H1 (cell line): Measurements from ENCODE around the gene NPBWR2. TPM values are rescaled to one million over a fixed set of nuclear protein-coding genes. Genes with fewer than 3 reads are reported as not detected.

Experiments
- CTCF ChIA-PET: fragments of 300-600 bp; sonication (Branson Sonifier 250); formaldehyde crosslinking; loops from one replicate; lab custom pipeline; 2021; ENCODE audit not compliant: partially characterized antibody; lab: Charles Lee
- POLR2A ChIA-PET: fragments of 300-600 bp; sonication (Branson Sonifier 250); formaldehyde crosslinking; loops from one replicate; lab custom pipeline; 2021; ENCODE audit warnings: inconsistent platforms; ENCODE audit not compliant: partially characterized antibody; lab: Charles Lee
- DNase-seq, 2 experiments: peaks; one replicate each; pipeline versions ENCODE4 v3.0.0 to v3.0.0-alpha.2; 2010 to 2022; ENCODE audit warnings: low spot score in 2 of 2, low read depth in 1 of 2, mixed read lengths in 1 of 2
- FAIRE-seq: peaks from 2 replicates; lab custom pipeline; 2011; peaks lifted over from hg19 to GRCh38; lab: Jason Lieb, UNC
- H2AFZ ChIP-seq: 2 replicates; pipeline ENCODE4 v1.8.1; 2012; ENCODE audit warnings: low read length, inconsistent platforms
- H2AK5ac ChIP-seq: 2 replicates; pipeline ENCODE4 v1.6.1; 2013; ENCODE audit warnings: low read depth, low read length
- H2BK120ac ChIP-seq: replicated peaks from 2 replicates; pipeline ENCODE3; 2013; ENCODE audit warnings: low read depth, low read length, inconsistent platforms
- H2BK12ac ChIP-seq: 2 replicates; pipeline ENCODE4 v1.6.1; 2013; ENCODE audit warnings: low read depth, low read length
- H2BK15ac ChIP-seq: 2 replicates; pipeline ENCODE4 v1.6.1; 2013; ENCODE audit warnings: low read length
- H2BK20ac ChIP-seq: 2 replicates; pipeline ENCODE4 v1.6.1; 2013; ENCODE audit warnings: low read length
- H2BK5ac ChIP-seq: 2 replicates; pipeline ENCODE4 v1.6.1; 2013; ENCODE audit warnings: low read depth, low read length
- H3K14ac ChIP-seq: 2 replicates; pipeline ENCODE4 v1.6.1; 2013; ENCODE audit warnings: inconsistent platforms; ENCODE audit not compliant: insufficient read length
- H3K18ac ChIP-seq: 2 replicates; pipeline ENCODE4 v1.6.1; 2013; ENCODE audit warnings: low read length; ENCODE audit errors: extremely low read depth
- H3K23ac ChIP-seq: 2 replicates; pipeline ENCODE4 v1.6.1; 2013; ENCODE audit warnings: inconsistent platforms; ENCODE audit not compliant: insufficient read length
- H3K23me2 ChIP-seq: 2 replicates; pipeline ENCODE4 v1.6.1; 2013; ENCODE audit warnings: low read depth, low read length
- H3K27ac ChIP-seq: 2 replicates; pipeline ENCODE4 v1.6.1; 2011; ENCODE audit warnings: low read depth, low read length, inconsistent platforms
- H3K27me3 ChIP-seq, 4 experiments: replicated peaks in 1 of 4; 1 replicate in 1 of 4; 2 replicates in 3 of 4; pipeline versions ENCODE4 v1.6.1 to v1.8.1; 2011 to 2013; ENCODE audit warnings: low read length in 3 of 4, mild to moderate bottlenecking in 3 of 4, inconsistent platforms in 2 of 4, mixed read lengths in 2 of 4, moderate library complexity in 1 of 4; ENCODE audit not compliant: control insufficient read depth in 3 of 4, insufficient read depth in 3 of 4; ENCODE audit errors: extremely low read depth in 1 of 4
- H3K36me3 ChIP-seq, 4 experiments: 2 replicates each; pipeline versions ENCODE4 v1.6.1 to v1.8.1; 2011 to 2013; ENCODE audit warnings: mild to moderate bottlenecking in 4 of 4, low read length in 3 of 4, moderate library complexity in 2 of 4, control low read depth in 1 of 4, inconsistent platforms in 1 of 4; ENCODE audit not compliant: insufficient read depth in 4 of 4, control insufficient read depth in 2 of 4
- H3K4ac ChIP-seq: replicated peaks from 2 replicates; pipeline ENCODE3; 2013; ENCODE audit warnings: low read length, low read depth, mixed read lengths, inconsistent platforms; ENCODE audit not compliant: insufficient read length
- H3K4me1 ChIP-seq, 4 experiments: replicated peaks in 1 of 4; 1 replicate in 1 of 4; 2 replicates in 3 of 4; pipeline versions ENCODE4 v1.6.1 to v1.8.1; 2011 to 2013; ENCODE audit warnings: low read length in 3 of 4, inconsistent platforms in 2 of 4, mixed read lengths in 1 of 4; ENCODE audit not compliant: insufficient read depth in 4 of 4, control insufficient read depth in 3 of 4
- H3K4me2 ChIP-seq, 2 experiments: 2 replicates each; pipeline versions ENCODE4 v1.6.1 to v1.8.1; 2011 to 2013; ENCODE audit warnings: low read depth in 2 of 2, low read length in 2 of 2, control low read depth in 1 of 2, inconsistent platforms in 1 of 2, mild to moderate bottlenecking in 1 of 2; ENCODE audit not compliant: insufficient read depth in 1 of 2
- H3K4me3 ChIP-seq, 4 experiments: fragments of 200-600, 300-600 bp in 1 of 4; sonication (generic), shearing (Covaris generic), sonication (Bioruptor Twin) in 1 of 4; 2 replicates each; pipeline versions ENCODE4 v1.5.1 to v1.8.1; 2011 to 2016; ENCODE audit warnings: low read length in 4 of 4, low read depth in 3 of 4, control low read depth in 2 of 4, inconsistent platforms in 2 of 4, mild to moderate bottlenecking in 2 of 4, mixed read lengths in 1 of 4, moderate library complexity in 1 of 4; ENCODE audit not compliant: insufficient read depth in 2 of 4; ENCODE audit errors: extremely low read depth in 1 of 4
- H3K56ac ChIP-seq: replicated peaks from 2 replicates; pipeline ENCODE3; 2013; ENCODE audit warnings: low read depth, mild to moderate bottlenecking, mixed read lengths, low read length, inconsistent platforms; ENCODE audit not compliant: insufficient read length
- H3K79me1 ChIP-seq: 2 replicates; pipeline ENCODE4 v1.6.1; 2013; ENCODE audit warnings: low read depth, low read length, control low read depth
- H3K79me2 ChIP-seq, 2 experiments: 2 replicates each; pipeline versions ENCODE4 v1.6.1 to v1.8.1; 2012 to 2013; ENCODE audit warnings: low read length in 2 of 2, mild to moderate bottlenecking in 2 of 2, inconsistent platforms in 1 of 2; ENCODE audit not compliant: insufficient read depth in 2 of 2, control insufficient read depth in 1 of 2
- H3K9ac ChIP-seq, 4 experiments: replicated peaks in 1 of 4; 1 replicate in 1 of 4; 2 replicates in 3 of 4; pipeline versions ENCODE4 v1.6.1 to v1.8.1; 2011 to 2013; ENCODE audit warnings: low read depth in 3 of 4, low read length in 3 of 4, control low read depth in 2 of 4, mild to moderate bottlenecking in 2 of 4, moderate library complexity in 2 of 4, inconsistent platforms in 1 of 4; ENCODE audit errors: extremely low read depth in 1 of 4
- H3K9me3 ChIP-seq, 2 experiments: 2 replicates each; pipeline versions ENCODE4 v1.6.1 to v1.8.1; 2012 to 2013; ENCODE audit warnings: mild to moderate bottlenecking in 2 of 2, moderate library complexity in 2 of 2, control low read depth in 1 of 2, inconsistent platforms in 1 of 2, low read depth in 1 of 2, low read length in 1 of 2, mixed read lengths in 1 of 2; ENCODE audit not compliant: insufficient read depth in 2 of 2
- H4K20me1 ChIP-seq, 2 experiments: replicated peaks in 1 of 2; 2 replicates each; pipeline versions ENCODE3 to v1.8.1; 2011 to 2013; ENCODE audit warnings: inconsistent platforms in 2 of 2, low read length in 2 of 2, mild to moderate bottlenecking in 1 of 2; ENCODE audit not compliant: insufficient read depth in 2 of 2, control insufficient read depth in 1 of 2
- H4K5ac ChIP-seq: 2 replicates; pipeline ENCODE4 v1.6.1; 2013; ENCODE audit warnings: low read length, low read depth, mixed read lengths, inconsistent platforms; ENCODE audit not compliant: insufficient read length
- H4K8ac ChIP-seq: 2 replicates; pipeline ENCODE4 v1.8.0; 2013; ENCODE audit warnings: mild to moderate bottlenecking, moderate library complexity, low read length, inconsistent platforms; ENCODE audit not compliant: insufficient read depth; ENCODE audit errors: extremely low read depth
- H4K91ac ChIP-seq: replicated peaks from 2 replicates; pipeline ENCODE3; 2013; ENCODE audit warnings: low read length, mixed read lengths, inconsistent platforms; ENCODE audit not compliant: insufficient read length
- ASH2L ChIP-seq: fragments of 200-600, 300-600 bp; sonication (generic); IDR thresholded peaks from one replicate; pipeline ENCODE4 v1.7.1; 2017; ENCODE audit warnings: low read length
- ATF2 ChIP-seq: IDR thresholded peaks from 2 replicates; pipeline ENCODE4 v1.6.1; 2012; ENCODE audit warnings: low read length, inconsistent platforms
- BRCA1 ChIP-seq: IDR thresholded peaks from 2 replicates; pipeline ENCODE4 v1.6.1; 2012; ENCODE audit warnings: low read depth, low read length, improper control_type of control experiment
- CEBPB ChIP-seq: IDR thresholded peaks from 2 replicates; pipeline ENCODE4 v1.6.1; 2012; ENCODE audit warnings: low read depth, low read length
- JUND ChIP-seq: IDR thresholded peaks from 2 replicates; pipeline ENCODE4 v1.6.1; 2011; ENCODE audit warnings: mild to moderate bottlenecking, improper control_type of control experiment, low read length
- RAD21 ChIP-seq, 2 experiments: IDR thresholded peaks in 1 of 2; conservative IDR thresholded peaks in 1 of 2; 2 replicates each; pipeline ENCODE4 v1.6.1; 2011; ENCODE audit warnings: low read depth in 2 of 2, low read length in 2 of 2, improper control_type of control experiment in 1 of 2, inconsistent platforms in 1 of 2, mild to moderate bottlenecking in 1 of 2, moderate library complexity in 1 of 2
- SAP30 ChIP-seq: fragments of 300-600 bp; sonication (generic); IDR thresholded peaks from 2 replicates; pipeline ENCODE4 v1.7.1; 2012; ENCODE audit warnings: low read length, moderate library complexity, mild to moderate bottlenecking, inconsistent platforms; ENCODE audit not compliant: insufficient read depth, insufficient replicate concordance
- SIRT6 ChIP-seq: IDR thresholded peaks from one replicate; pipeline ENCODE4 v1.7.1; 2012; ENCODE audit warnings: low read length, inconsistent platforms
- SIX5 ChIP-seq: IDR thresholded peaks from 2 replicates; pipeline ENCODE4 v1.6.1; 2011; ENCODE audit warnings: mild to moderate bottlenecking, low read depth, low read length
- SP2 ChIP-seq: IDR thresholded peaks from 2 replicates; pipeline ENCODE4 v1.6.1; 2012; ENCODE audit warnings: mild to moderate bottlenecking, low read length, inconsistent platforms
- WGBS, 2 experiments: shearing (Covaris generic) in 1 of 2; methylation state at CpG; one replicate each; pipeline versions ENCODE4 v1.1.6 to v1.1.7; 2013 to 2015; ENCODE audit warnings: low lambda C conversion rate in 2 of 2, mixed read lengths in 2 of 2, inconsistent platforms in 1 of 2, low coverage in 1 of 2, missing lambda C conversion rate in 1 of 2; ENCODE audit not compliant: insufficient replicate concordance in 2 of 2, insufficient coverage in 1 of 2, insufficient read length in 1 of 2; ENCODE audit errors: extremely low coverage in 1 of 2, missing lambda C conversion rate in 1 of 2; 5-methylcytosine and 5-hydroxymethylcytosine counted together
- polyA plus RNA-seq, 7 experiments: library from polyadenylated mRNA; depleted of rRNA in 3 of 7; stranded (reverse) in 5 of 7; unstranded in 2 of 7; fragments of >200 nt in 5 of 7; fragments of 200-250 nt in 2 of 7; gene quantifications; 1 replicate in 5 of 7; 2 replicates in 1 of 7; 4 replicates in 1 of 7; pipeline versions ENCODE4 v1.2.1 to v1.2.3, GENCODE V29; 2011 to 2013; ENCODE audit warnings: missing spikeins in 2 of 7, mixed read lengths in 2 of 7
- total RNA-seq: library from RNA; stranded (reverse); fragmentation: NEBNext Ultra II Directional; extraction: Animal tissue kit (Norgen Biotek cat#: 25700); gene quantifications from 2 replicates; pipeline ENCODE4 v1.2.1, GENCODE V29; 2021
- TF ChIP-seq, protein P1 (sequence below): IDR thresholded peaks from 2 replicates; pipeline ENCODE4 v1.6.1; 2012; ENCODE audit warnings: inconsistent platforms

Gene NPBWR2
- total and polyA plus RNA-seq, 2 of the 8 experiments (the other 6 are each of a cell fraction or from before 2014, with no cell fraction given), result not detected

GRCh38 chr20:64137598-64138031 is 30.2 kb upstream of the NPBWR2 start:
- no peaks in the 10 kb centered on the region for H3K27me3 ChIP-seq
- FAIRE-seq, result no peak
- 86% methylated on average over 6 of the region's 6 CpGs; no CpG with 5 or more reads in 1 of the 2 experiments for WGBS, 2 experiments
- H4K91ac ChIP-seq, result no peak overlapping the region
- no peak overlapping the region for H4K5ac ChIP-seq
- H2BK120ac ChIP-seq, result no peak overlapping the region
- H3K9me3 ChIP-seq, result no peaks in the 10 kb centered on the region
- H3K79me1 ChIP-seq, result no peaks in the 10 kb centered on the region
- H3K4me3 ChIP-seq, result no peak overlapping the region
- H3K4me1 ChIP-seq, result peaks cover 0 to 7% (median 4%) of the 10 kb centered on the region in 4 experiments; a peak in 5 of 7 replicates
- H3K36me3 ChIP-seq, result no peaks in the 10 kb centered on the region
- no peaks in the 10 kb centered on the region for H3K79me2 ChIP-seq
- H2BK5ac ChIP-seq, result no peak overlapping the region
- H4K20me1 ChIP-seq, result no peaks in the 10 kb centered on the region
- no peak overlapping the region for H3K27ac ChIP-seq
- peak in 1 of 2 experiments; percentile 38 for DNase-seq
- H3K56ac ChIP-seq, result no peak overlapping the region
- H3K4ac ChIP-seq, result no peak overlapping the region
- no peak overlapping the region for H3K23ac ChIP-seq
- H2BK20ac ChIP-seq, result no peak overlapping the region
- H2BK15ac ChIP-seq, result no peak overlapping the region
- no peak overlapping the region for H3K14ac ChIP-seq
- H3K23me2 ChIP-seq, result no peaks in the 10 kb centered on the region
- no peak overlapping the region for H4K8ac ChIP-seq
- no peak overlapping the region for H2BK12ac ChIP-seq
- CTCF ChIA-PET, result interaction anchor here (1.1 to 2.0 kb wide), 8 partner anchors 8 to 103 kb away, joined by 3 to 6 read pairs (median 4); no protein-coding TSS in a partner anchor
- H2AK5ac ChIP-seq, result no peak overlapping the region
- no peak overlapping the region for H3K18ac ChIP-seq
- TF ChIP-seq JUND (no peak), BRCA1 (no peak), SIX5 (no peak), RAD21 (IDR thresholded peaks at IDR 0.05 in 1 of 2, conservative IDR thresholded peaks at IDR 0.05 in 1 of 2; ENCODE audit: low read depth in 2 of 2, low read length in 2 of 2) (no peak), CEBPB (no peak), ASH2L (no peak), SIRT6 (no peak), SP2 (no peak), SAP30 (no peak), ATF2 (no peak)
- TF ChIP-seq, protein P1, sequence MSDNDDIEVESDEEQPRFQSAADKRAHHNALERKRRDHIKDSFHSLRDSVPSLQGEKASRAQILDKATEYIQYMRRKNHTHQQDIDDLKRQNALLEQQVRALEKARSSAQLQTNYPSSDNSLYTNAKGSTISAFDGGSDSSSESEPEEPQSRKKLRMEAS, result no peak
- TF ChIP-seq, all 59 proteins: peak for 0
- H3K4me2 ChIP-seq, result no peak overlapping the region
- no peak overlapping the region for H2AFZ ChIP-seq
- H3K9ac ChIP-seq, result no peak overlapping the region
- POLR2A ChIA-PET, result interaction anchor here (0.9 to 2.0 kb wide), 2 partner anchors 10 to 86 kb away, joined by 4 read pairs; no protein-coding TSS in a partner anchor
